ENCODE measurements around the gene VSTM2B.
A peak's percentile ranks its signal among the peaks of the same experiment; 100 is the strongest.

The VSTM2B gene

GRCh38 chr19:29603308-29603707, 77.5 kb downstream of the VSTM2B start:
- H3K4me3 Mint-ChIP-seq: no peak overlapping the region
- DNase-seq: no peak
- no peaks in the 10 kb centered on the region for H3K9me3 Mint-ChIP-seq
- H3K27me3 Mint-ChIP-seq: no peaks in the 10 kb centered on the region
- H3K4me1 Mint-ChIP-seq (ENCODE audit: low read depth): peaks cover 24% of the 10 kb centered on the region
- peak overlapping the region; percentile 44 for H3K27ac Mint-ChIP-seq
- peaks cover 13% of the 10 kb centered on the region for H3K36me3 Mint-ChIP-seq (ENCODE audit: low read depth)

- peak within 1 kb of the TSS; percentile 100 for H3K4me3 Mint-ChIP-seq
- peaks cover 30% of the 10 kb centered on the region for H3K4me1 Mint-ChIP-seq (ENCODE audit: low read depth)
- no peaks in the 10 kb centered on the region for H3K27me3 Mint-ChIP-seq
- H3K9me3 Mint-ChIP-seq: no peaks in the 10 kb centered on the region
- peak; percentile 99 for DNase-seq
- peaks cover 36% of the 10 kb centered on the region for H3K36me3 Mint-ChIP-seq (ENCODE audit: low read depth)
- peak within 1 kb of the TSS; percentile 100 for H3K27ac Mint-ChIP-seq
Measured at GRCh38 chr19:29605653-29606419, 80.0 kb downstream of the VSTM2B start, which contains the start of gene POP4. Gene POP4 (plus strand): TSS chr19:29606283. CDS start chr19:29606319, 36 bp downstream.

GRCh38 chr19:29606420-29606747, 80.6 kb downstream of the VSTM2B start:
- peaks cover 41% of the 10 kb centered on the region for H3K36me3 Mint-ChIP-seq (ENCODE audit: low read depth)
- peaks cover 36% of the 10 kb centered on the region for H3K4me1 Mint-ChIP-seq (ENCODE audit: low read depth)
- peak overlapping the region; percentile 100 for H3K4me3 Mint-ChIP-seq
- no peaks in the 10 kb centered on the region for H3K9me3 Mint-ChIP-seq
- H3K27ac Mint-ChIP-seq: peak overlapping the region; percentile 100
- no peak for DNase-seq
- no peaks in the 10 kb centered on the region for H3K27me3 Mint-ChIP-seq

GRCh38 chr19:29609636-29610035, 83.8 kb downstream of the VSTM2B start:
- H3K9me3 Mint-ChIP-seq: no peaks in the 10 kb centered on the region
- no peak for DNase-seq
- peaks cover 71% of the 10 kb centered on the region for H3K36me3 Mint-ChIP-seq (ENCODE audit: low read depth)
- H3K27ac Mint-ChIP-seq: no peak overlapping the region
- H3K27me3 Mint-ChIP-seq: no peaks in the 10 kb centered on the region
- H3K4me3 Mint-ChIP-seq: no peak overlapping the region
- H3K4me1 Mint-ChIP-seq (ENCODE audit: low read depth): peaks cover 33% of the 10 kb centered on the region

- no peak for DNase-seq
- H3K4me1 Mint-ChIP-seq (ENCODE audit: low read depth): peaks cover 31% of the 10 kb centered on the region
- H3K9me3 Mint-ChIP-seq: no peaks in the 10 kb centered on the region
- H3K4me3 Mint-ChIP-seq: no peak overlapping the region
- H3K27ac Mint-ChIP-seq: no peak overlapping the region
- H3K36me3 Mint-ChIP-seq (ENCODE audit: low read depth): peaks cover 77% of the 10 kb centered on the region
- H3K27me3 Mint-ChIP-seq: no peaks in the 10 kb centered on the region
Measured at GRCh38 chr19:29610213-29610573, 84.4 kb downstream of the VSTM2B start.

- peaks cover 79% of the 10 kb centered on the region for H3K36me3 Mint-ChIP-seq (ENCODE audit: low read depth)
- DNase-seq: peak; percentile 86
- peak overlapping the region; percentile 80 for H3K27ac Mint-ChIP-seq
- H3K4me3 Mint-ChIP-seq: no peak overlapping the region
- H3K9me3 Mint-ChIP-seq: no peaks in the 10 kb centered on the region
- peaks cover 31% of the 10 kb centered on the region for H3K4me1 Mint-ChIP-seq (ENCODE audit: low read depth)
- H3K27me3 Mint-ChIP-seq: no peaks in the 10 kb centered on the region
Measured at GRCh38 chr19:29610574-29611271, 84.9 kb downstream of the VSTM2B start.

- H3K36me3 Mint-ChIP-seq (ENCODE audit: low read depth): peaks cover 83% of the 10 kb centered on the region
Measured at GRCh38 chr19:29612121-29612520, 86.3 kb downstream of the VSTM2B start.

GRCh38 chr19:29612801-29613595, 87.2 kb downstream of the VSTM2B start:
- Mint-ChIP-seq H3K9me3 (no peaks in the 10 kb centered on the region), H3K27ac (no peak overlapping the region), H3K4me3 (no peak overlapping the region), H3K4me1 (ENCODE audit: low read depth) (peaks cover 13% of the 10 kb centered on the region), H3K27me3 (no peaks in the 10 kb centered on the region), H3K36me3 (ENCODE audit: low read depth) (peaks cover 84% of the 10 kb centered on the region)
- DNase-seq: no peak

More at GRCh38 chr19:29612121-29612520, 86.3 kb downstream of the VSTM2B start:
- no peaks in the 10 kb centered on the region for H3K27me3 Mint-ChIP-seq
- no peak overlapping the region for H3K4me3 Mint-ChIP-seq
- H3K27ac Mint-ChIP-seq: no peak overlapping the region
- H3K9me3 Mint-ChIP-seq: no peaks in the 10 kb centered on the region
- DNase-seq: no peak
- H3K4me1 Mint-ChIP-seq (ENCODE audit: low read depth): peaks cover 21% of the 10 kb centered on the region

GRCh38 chr19:29614046-29614445, 88.3 kb downstream of the VSTM2B start:
- H3K36me3 Mint-ChIP-seq (ENCODE audit: low read depth): peaks cover 77% of the 10 kb centered on the region
- peaks cover 13% of the 10 kb centered on the region for H3K4me1 Mint-ChIP-seq (ENCODE audit: low read depth)

More at GRCh38 chr19:29614046-29614445, 88.3 kb downstream of the VSTM2B start:
- H3K9me3 Mint-ChIP-seq: no peaks in the 10 kb centered on the region
- DNase-seq: no peak
- H3K27me3 Mint-ChIP-seq: no peaks in the 10 kb centered on the region
- H3K4me3 Mint-ChIP-seq: no peak overlapping the region
- no peak overlapping the region for H3K27ac Mint-ChIP-seq
